ENCODE measurements around the gene LTBP3. TPM values are rescaled to one million over a fixed set of nuclear protein-coding genes. Genes with fewer than 3 reads are reported as not detected.

The LTBP3 gene
- total and polyA plus RNA-seq, 2 of the 13 experiments (the other 11 are each of a cell fraction or from before 2014, with no cell fraction given), result 12.2 to 68.1 TPM

DNA sequence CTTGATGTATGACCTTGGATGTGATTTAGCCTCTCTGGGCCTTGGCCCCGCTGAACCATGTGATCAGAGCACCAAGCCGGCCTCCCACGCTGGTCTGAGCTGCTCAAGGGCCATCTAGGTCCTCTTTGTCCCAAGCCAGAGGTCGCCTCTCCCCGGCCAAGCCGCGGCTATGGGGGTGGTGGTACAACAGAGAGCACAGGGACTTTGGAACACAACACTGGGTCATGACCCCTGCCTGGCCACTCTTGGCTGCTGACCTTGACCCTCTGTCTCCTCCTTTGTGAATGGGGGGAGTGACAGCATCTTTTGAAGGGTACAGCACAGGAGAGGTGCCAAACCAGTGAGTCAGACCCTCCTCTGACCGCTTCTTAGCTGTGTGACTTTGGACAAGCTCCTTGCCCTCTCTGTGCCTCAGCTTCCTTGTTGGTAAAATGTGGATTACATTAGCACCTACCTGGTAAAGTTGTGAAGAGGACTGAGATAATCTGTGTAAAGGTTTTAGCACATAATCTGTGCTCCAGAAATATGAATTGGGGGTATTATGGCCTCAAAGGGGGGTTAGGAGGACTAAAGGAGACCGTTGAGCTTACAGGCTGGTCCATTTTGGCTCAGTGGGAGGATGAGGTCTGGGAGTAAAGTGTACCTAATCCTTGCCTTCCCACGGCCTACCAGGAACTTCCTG, 28.5 kb downstream of the LTBP3 start (continued):
- TF ChIP-seq, protein P1, sequence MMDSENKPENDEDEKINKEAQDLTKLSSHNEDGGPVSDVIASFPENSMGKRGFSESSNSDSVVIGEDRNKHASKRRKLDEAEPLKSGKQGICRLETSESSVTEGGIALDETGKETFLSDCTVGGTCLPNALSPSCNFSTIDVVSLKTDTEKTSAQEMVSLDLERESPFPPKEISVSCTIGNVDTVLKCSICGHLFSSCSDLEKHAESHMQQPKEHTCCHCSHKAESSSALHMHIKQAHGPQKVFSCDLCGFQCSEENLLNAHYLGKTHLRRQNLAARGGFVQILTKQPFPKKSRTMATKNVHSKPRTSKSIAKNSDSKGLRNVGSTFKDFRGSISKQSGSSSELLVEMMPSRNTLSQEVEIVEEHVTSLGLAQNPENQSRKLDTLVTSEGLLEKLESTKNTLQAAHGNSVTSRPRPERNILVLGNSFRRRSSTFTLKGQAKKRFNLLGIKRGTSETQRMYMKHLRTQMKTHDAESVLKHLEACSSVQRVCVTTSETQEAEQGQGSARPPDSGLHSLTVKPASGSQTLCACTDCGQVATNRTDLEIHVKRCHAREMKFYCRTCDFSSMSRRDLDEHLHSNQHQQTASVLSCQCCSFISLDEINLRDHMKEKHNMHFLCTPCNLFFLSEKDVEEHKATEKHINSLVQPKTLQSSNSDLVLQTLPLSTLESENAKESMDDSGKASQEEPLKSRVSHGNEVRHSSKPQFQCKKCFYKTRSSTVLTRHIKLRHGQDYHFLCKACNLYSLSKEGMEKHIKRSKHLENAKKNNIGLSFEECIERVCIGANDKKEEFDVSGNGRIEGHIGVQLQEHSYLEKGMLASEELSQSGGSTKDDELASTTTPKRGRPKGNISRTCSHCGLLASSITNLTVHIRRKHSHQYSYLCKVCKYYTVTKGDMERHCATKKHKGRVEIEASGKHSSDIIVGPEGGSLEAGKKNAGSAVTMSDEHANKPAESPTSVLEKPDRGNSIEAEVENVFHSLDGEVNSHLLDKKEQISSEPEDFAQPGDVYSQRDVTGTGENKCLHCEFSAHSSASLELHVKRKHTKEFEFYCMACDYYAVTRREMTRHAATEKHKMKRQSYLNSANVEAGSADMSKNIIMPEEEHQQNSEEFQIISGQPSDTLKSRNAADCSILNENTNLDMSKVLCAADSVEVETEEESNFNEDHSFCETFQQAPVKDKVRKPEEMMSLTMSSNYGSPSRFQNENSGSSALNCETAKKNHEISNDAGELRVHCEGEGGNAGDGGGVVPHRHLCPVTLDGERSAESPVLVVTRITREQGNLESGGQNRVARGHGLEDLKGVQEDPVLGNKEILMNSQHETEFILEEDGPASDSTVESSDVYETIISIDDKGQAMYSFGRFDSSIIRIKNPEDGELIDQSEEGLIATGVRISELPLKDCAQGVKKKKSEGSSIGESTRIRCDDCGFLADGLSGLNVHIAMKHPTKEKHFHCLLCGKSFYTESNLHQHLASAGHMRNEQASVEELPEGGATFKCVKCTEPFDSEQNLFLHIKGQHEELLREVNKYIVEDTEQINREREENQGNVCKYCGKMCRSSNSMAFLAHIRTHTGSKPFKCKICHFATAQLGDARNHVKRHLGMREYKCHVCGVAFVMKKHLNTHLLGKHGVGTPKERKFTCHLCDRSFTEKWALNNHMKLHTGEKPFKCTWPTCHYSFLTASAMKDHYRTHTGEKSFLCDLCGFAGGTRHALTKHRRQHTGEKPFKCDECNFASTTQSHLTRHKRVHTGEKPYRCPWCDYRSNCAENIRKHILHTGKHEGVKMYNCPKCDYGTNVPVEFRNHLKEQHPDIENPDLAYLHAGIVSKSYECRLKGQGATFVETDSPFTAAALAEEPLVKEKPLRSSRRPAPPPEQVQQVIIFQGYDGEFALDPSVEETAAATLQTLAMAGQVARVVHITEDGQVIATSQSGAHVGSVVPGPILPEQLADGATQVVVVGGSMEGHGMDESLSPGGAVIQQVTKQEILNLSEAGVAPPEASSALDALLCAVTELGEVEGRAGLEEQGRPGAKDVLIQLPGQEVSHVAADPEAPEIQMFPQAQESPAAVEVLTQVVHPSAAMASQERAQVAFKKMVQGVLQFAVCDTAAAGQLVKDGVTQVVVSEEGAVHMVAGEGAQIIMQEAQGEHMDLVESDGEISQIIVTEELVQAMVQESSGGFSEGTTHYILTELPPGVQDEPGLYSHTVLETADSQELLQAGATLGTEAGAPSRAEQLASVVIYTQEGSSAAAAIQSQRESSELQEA (CRISPR knock-in tag; IDR thresholded peaks at IDR 0.05; ENCODE audit: not compliant biosample characterization), result no peak
- TF ChIP-seq HOXA7 (CRISPR knock-in tag; IDR thresholded peaks at IDR 0.05) (no peak), ZNF343 (CRISPR knock-in tag; IDR thresholded peaks at IDR 0.05) (no peak), KDM1A (CRISPR knock-in tag; IDR thresholded peaks at IDR 0.05) (peak; percentile 85; the same call in 1 of the 2 replicates), ZMYM2 (CRISPR knock-in tag; IDR thresholded peaks at IDR 0.05) (peak; percentile 93), ZNF776 (CRISPR knock-in tag; IDR thresholded peaks at IDR 0.05) (no peak), ZFP90 (CRISPR knock-in tag; IDR thresholded peaks at IDR 0.05; ENCODE audit: borderline replicate concordance) (0 out of 2 replicates have a peak, but pooled peaks have one; percentile 59), NR2F1 (CRISPR knock-in tag; IDR thresholded peaks at IDR 0.05) (peak; percentile 95 to 96), MEIS1 (CRISPR knock-in tag; IDR thresholded peaks at IDR 0.05; ENCODE audit: borderline replicate concordance) (peak; percentile 83; the same call in 1 of the 2 replicates)
- TF ChIP-seq, protein P2, sequence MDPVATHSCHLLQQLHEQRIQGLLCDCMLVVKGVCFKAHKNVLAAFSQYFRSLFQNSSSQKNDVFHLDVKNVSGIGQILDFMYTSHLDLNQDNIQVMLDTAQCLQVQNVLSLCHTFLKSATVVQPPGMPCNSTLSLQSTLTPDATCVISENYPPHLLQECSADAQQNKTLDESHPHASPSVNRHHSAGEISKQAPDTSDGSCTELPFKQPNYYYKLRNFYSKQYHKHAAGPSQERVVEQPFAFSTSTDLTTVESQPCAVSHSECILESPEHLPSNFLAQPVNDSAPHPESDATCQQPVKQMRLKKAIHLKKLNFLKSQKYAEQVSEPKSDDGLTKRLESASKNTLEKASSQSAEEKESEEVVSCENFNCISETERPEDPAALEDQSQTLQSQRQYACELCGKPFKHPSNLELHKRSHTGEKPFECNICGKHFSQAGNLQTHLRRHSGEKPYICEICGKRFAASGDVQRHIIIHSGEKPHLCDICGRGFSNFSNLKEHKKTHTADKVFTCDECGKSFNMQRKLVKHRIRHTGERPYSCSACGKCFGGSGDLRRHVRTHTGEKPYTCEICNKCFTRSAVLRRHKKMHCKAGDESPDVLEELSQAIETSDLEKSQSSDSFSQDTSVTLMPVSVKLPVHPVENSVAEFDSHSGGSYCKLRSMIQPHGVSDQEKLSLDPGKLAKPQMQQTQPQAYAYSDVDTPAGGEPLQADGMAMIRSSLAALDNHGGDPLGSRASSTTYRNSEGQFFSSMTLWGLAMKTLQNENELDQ (CRISPR knock-in tag; IDR thresholded peaks at IDR 0.05; ENCODE audit: borderline replicate concordance), result no peak
- TF ChIP-seq, protein P3, sequence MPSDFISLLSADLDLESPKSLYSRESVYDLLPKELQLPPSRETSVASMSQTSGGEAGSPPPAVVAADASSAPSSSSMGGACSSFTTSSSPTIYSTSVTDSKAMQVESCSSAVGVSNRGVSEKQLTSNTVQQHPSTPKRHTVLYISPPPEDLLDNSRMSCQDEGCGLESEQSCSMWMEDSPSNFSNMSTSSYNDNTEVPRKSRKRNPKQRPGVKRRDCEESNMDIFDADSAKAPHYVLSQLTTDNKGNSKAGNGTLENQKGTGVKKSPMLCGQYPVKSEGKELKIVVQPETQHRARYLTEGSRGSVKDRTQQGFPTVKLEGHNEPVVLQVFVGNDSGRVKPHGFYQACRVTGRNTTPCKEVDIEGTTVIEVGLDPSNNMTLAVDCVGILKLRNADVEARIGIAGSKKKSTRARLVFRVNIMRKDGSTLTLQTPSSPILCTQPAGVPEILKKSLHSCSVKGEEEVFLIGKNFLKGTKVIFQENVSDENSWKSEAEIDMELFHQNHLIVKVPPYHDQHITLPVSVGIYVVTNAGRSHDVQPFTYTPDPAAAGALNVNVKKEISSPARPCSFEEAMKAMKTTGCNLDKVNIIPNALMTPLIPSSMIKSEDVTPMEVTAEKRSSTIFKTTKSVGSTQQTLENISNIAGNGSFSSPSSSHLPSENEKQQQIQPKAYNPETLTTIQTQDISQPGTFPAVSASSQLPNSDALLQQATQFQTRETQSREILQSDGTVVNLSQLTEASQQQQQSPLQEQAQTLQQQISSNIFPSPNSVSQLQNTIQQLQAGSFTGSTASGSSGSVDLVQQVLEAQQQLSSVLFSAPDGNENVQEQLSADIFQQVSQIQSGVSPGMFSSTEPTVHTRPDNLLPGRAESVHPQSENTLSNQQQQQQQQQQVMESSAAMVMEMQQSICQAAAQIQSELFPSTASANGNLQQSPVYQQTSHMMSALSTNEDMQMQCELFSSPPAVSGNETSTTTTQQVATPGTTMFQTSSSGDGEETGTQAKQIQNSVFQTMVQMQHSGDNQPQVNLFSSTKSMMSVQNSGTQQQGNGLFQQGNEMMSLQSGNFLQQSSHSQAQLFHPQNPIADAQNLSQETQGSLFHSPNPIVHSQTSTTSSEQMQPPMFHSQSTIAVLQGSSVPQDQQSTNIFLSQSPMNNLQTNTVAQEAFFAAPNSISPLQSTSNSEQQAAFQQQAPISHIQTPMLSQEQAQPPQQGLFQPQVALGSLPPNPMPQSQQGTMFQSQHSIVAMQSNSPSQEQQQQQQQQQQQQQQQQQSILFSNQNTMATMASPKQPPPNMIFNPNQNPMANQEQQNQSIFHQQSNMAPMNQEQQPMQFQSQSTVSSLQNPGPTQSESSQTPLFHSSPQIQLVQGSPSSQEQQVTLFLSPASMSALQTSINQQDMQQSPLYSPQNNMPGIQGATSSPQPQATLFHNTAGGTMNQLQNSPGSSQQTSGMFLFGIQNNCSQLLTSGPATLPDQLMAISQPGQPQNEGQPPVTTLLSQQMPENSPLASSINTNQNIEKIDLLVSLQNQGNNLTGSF (CRISPR knock-in tag; IDR thresholded peaks at IDR 0.05), result no peak
- TF ChIP-seq, protein P4, sequence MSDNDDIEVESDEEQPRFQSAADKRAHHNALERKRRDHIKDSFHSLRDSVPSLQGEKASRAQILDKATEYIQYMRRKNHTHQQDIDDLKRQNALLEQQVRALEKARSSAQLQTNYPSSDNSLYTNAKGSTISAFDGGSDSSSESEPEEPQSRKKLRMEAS (IDR thresholded peaks at IDR 0.05), result peak; percentile 44
